ENCODE measurements around the gene CHCT1. TPM values are rescaled to one million over a fixed set of nuclear protein-coding genes. Genes with fewer than 3 reads are reported as not detected.

CHCT1 gene
- total RNA-seq, 1 experiment from 2014 or later = not detected

DNA sequence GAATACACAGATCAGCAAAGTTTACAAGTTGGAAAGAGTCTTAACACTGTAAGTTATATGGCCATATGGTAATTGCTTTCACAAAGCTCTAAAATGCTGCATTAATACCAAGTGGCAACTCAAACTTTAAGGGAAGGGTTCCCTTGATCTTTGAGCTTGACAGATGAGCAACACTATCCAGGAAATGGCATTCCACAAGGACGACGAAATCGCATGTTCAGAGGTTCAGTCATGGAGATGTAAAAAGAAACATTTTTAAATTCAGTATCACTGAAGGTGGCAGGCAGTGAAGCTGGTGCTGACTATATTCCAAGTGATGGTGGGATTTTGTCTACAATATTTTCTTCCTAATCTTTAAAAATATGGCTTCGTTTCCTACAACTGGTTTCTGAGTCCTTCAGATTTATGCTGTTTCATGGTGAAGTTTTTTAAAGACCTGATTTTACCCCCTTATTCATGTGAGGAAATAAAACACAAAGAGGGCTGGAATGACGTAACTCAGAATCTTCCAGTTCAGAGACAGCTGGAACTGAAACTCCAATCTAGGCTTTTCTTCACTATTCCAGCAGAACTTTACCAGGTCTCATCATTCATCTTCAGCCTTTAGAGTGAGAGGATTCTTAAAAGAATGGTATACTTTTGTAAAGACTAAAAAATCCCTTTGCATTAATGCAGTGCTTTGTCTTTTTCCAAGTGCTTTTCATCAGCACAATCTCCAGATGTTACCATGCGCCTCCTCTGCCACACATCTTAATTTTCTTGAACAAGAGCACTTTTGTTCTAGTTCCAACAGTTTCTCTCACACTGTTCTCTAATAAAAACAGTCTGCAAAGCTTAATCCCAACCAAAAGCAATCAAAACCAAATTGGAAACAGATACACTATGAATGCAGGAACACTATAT, 20.2 kb downstream of the CHCT1 start:
- ChIA-PET CTCF (interaction anchor here (0.6 kb wide), 1 partner anchor 135 kb away, joined by 3 read pairs; no protein-coding TSS in a partner anchor), POLR2A (no interaction called here)
- TF ChIP-seq SIN3A (IDR thresholded peaks at IDR 0.05; ENCODE audit: borderline replicate concordance, insufficient read depth, low read depth, low read length) (no peak), POLR2AphosphoS5 (IDR thresholded peaks at IDR 0.05; ENCODE audit: low read depth, low read length) (no peak), TCF7L2 (IDR thresholded peaks at IDR 0.05; ENCODE audit: low read depth, low read length) (no peak)
- TF ChIP-seq, protein P1, sequence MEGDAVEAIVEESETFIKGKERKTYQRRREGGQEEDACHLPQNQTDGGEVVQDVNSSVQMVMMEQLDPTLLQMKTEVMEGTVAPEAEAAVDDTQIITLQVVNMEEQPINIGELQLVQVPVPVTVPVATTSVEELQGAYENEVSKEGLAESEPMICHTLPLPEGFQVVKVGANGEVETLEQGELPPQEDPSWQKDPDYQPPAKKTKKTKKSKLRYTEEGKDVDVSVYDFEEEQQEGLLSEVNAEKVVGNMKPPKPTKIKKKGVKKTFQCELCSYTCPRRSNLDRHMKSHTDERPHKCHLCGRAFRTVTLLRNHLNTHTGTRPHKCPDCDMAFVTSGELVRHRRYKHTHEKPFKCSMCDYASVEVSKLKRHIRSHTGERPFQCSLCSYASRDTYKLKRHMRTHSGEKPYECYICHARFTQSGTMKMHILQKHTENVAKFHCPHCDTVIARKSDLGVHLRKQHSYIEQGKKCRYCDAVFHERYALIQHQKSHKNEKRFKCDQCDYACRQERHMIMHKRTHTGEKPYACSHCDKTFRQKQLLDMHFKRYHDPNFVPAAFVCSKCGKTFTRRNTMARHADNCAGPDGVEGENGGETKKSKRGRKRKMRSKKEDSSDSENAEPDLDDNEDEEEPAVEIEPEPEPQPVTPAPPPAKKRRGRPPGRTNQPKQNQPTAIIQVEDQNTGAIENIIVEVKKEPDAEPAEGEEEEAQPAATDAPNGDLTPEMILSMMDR (IDR thresholded peaks at IDR 0.05) = no peak
- TF ChIP-seq, protein P2, sequence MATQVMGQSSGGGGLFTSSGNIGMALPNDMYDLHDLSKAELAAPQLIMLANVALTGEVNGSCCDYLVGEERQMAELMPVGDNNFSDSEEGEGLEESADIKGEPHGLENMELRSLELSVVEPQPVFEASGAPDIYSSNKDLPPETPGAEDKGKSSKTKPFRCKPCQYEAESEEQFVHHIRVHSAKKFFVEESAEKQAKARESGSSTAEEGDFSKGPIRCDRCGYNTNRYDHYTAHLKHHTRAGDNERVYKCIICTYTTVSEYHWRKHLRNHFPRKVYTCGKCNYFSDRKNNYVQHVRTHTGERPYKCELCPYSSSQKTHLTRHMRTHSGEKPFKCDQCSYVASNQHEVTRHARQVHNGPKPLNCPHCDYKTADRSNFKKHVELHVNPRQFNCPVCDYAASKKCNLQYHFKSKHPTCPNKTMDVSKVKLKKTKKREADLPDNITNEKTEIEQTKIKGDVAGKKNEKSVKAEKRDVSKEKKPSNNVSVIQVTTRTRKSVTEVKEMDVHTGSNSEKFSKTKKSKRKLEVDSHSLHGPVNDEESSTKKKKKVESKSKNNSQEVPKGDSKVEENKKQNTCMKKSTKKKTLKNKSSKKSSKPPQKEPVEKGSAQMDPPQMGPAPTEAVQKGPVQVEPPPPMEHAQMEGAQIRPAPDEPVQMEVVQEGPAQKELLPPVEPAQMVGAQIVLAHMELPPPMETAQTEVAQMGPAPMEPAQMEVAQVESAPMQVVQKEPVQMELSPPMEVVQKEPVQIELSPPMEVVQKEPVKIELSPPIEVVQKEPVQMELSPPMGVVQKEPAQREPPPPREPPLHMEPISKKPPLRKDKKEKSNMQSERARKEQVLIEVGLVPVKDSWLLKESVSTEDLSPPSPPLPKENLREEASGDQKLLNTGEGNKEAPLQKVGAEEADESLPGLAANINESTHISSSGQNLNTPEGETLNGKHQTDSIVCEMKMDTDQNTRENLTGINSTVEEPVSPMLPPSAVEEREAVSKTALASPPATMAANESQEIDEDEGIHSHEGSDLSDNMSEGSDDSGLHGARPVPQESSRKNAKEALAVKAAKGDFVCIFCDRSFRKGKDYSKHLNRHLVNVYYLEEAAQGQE (IDR thresholded peaks at IDR 0.05; ENCODE audit: insufficient read depth in 1 of 2, low read depth in 2 of 2, low read length in 1 of 2) = no peak
- intact Hi-C loops (cut with micrococcal nuclease; ENCODE audit: unreplicated experiment) (no loop called here), in situ Hi-C loops (cut with HindIII; ENCODE audit: low pct_unique_long_range_greater_than_20kb, low sequenced_read_pairs) (no loop called here)
- no peak overlapping the region for H3K27ac ChIP-seq (ENCODE audit: low read length)
- no peak for DNase-seq (ENCODE audit: low read depth, low spot score)
- H3K4me3 ChIP-seq (ENCODE audit: low read depth in 2 of 2, low read length in 2 of 2) = no peak overlapping the region
- H3K36me3 ChIP-seq (ENCODE audit: control insufficient read depth, insufficient read depth, low read length) = peaks cover 7% of the 10 kb centered on the region; the same call in 1 of the 2 replicates
- H3K9me3 ChIP-seq (ENCODE audit: control insufficient read depth, insufficient read depth, low read depth, low read length) = no peaks in the 10 kb centered on the region
- H3K27me3 ChIP-seq (ENCODE audit: control insufficient read depth, insufficient read depth, low read length) = no peaks in the 10 kb centered on the region
- no peaks in the 10 kb centered on the region for H3K4me1 ChIP-seq (ENCODE audit: control insufficient read depth, insufficient read depth, low read length)
- no TSS peak for BruUV-seq (replicated peaks)
- no peak for ATAC-seq

DNA sequence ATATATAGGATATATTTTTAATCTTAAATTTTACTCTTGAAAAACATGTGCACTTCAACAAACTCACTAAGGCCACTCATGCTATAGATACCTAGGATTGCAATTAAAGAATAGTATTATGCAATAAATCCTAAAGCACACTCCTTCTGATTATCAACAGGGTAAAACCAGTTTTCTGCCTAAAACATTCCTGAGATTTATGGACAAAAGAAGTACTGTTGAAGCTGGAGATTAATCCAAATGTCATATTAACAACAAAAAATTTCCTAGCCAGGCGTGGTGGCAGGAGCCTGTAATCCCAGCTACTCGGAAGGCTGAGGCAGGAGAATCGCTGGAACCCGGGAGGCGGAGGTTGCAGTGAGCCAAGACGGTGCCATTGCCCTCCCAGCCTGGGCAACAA, 21.4 kb downstream of the CHCT1 start:
- intact Hi-C loops (cut with micrococcal nuclease; ENCODE audit: unreplicated experiment) (no loop called here), in situ Hi-C loops (cut with HindIII; ENCODE audit: low pct_unique_long_range_greater_than_20kb, low sequenced_read_pairs) (no loop called here)
- Histone ChIP-seq H3K4me1 (ENCODE audit: control insufficient read depth, insufficient read depth, low read length) (no peaks in the 10 kb centered on the region), H3K36me3 (ENCODE audit: control insufficient read depth, insufficient read depth, low read length) (peaks cover 7% of the 10 kb centered on the region; the same call in 1 of the 2 replicates), H3K27me3 (ENCODE audit: control insufficient read depth, insufficient read depth, low read length) (no peaks in the 10 kb centered on the region), H3K9me3 (ENCODE audit: control insufficient read depth, insufficient read depth, low read depth, low read length) (no peaks in the 10 kb centered on the region), H3K4me3 (ENCODE audit: low read depth in 2 of 2, low read length in 2 of 2) (no peak overlapping the region), H3K27ac (ENCODE audit: low read length) (no peak overlapping the region)
- ChIA-PET POLR2A (no interaction called here), CTCF (no interaction called here)
- ATAC-seq (no peak), DNase-seq (ENCODE audit: low read depth, low spot score) (no peak)
- TF ChIP-seq SIN3A (IDR thresholded peaks at IDR 0.05; ENCODE audit: borderline replicate concordance, insufficient read depth, low read depth, low read length) (no peak), POLR2AphosphoS5 (IDR thresholded peaks at IDR 0.05; ENCODE audit: low read depth, low read length) (no peak), TCF7L2 (IDR thresholded peaks at IDR 0.05; ENCODE audit: low read depth, low read length) (no peak)
- TF ChIP-seq, protein P2 (IDR thresholded peaks at IDR 0.05; ENCODE audit: insufficient read depth in 1 of 2, low read depth in 2 of 2, low read length in 1 of 2) = no peak
- TF ChIP-seq, protein P1 (IDR thresholded peaks at IDR 0.05) = no peak
- BruUV-seq (replicated peaks) = no TSS peak

Data from Panc1 (cell line).